PFSK-1 (cell line): Measurements from ENCODE around the gene SHISAL1.

ENCODE experiments used
- FOXP2 ChIP-seq: optimal IDR thresholded peaks from 2 replicates; pipeline ENCODE3; 2011; ENCODE audit warnings: borderline replicate concordance, control low read depth, inconsistent platforms; ENCODE audit not compliant: insufficient read depth; ENCODE audit errors: extremely low read length, extremely low read depth
- POLR2AphosphoS5 ChIP-seq: IDR thresholded peaks from 2 replicates; pipeline ENCODE4 v1.6.1; 2012; ENCODE audit warnings: low read depth, mild to moderate bottlenecking, control low read depth, low read length, moderate library complexity
- REST ChIP-seq, 2 experiments: IDR thresholded peaks; 2 replicates each; pipeline versions ENCODE4 v1.6.1 to v1.8.0; 2011 to 2012; ENCODE audit warnings: low read depth in 2 of 2, low read length in 2 of 2, control low read depth in 1 of 2, inconsistent platforms in 1 of 2, mild to moderate bottlenecking in 1 of 2, moderate library complexity in 1 of 2; ENCODE audit not compliant: insufficient read depth in 1 of 2
- SIN3A ChIP-seq: IDR thresholded peaks from 2 replicates; pipeline ENCODE4 v1.6.1; 2012; ENCODE audit warnings: mild to moderate bottlenecking, low read length, moderate library complexity, borderline replicate concordance; ENCODE audit not compliant: insufficient read depth
- TAF1 ChIP-seq: IDR thresholded peaks from 2 replicates; pipeline ENCODE4 v1.6.1; 2012; ENCODE audit warnings: low read length, control low read depth, borderline replicate concordance; ENCODE audit not compliant: insufficient read depth

Gene SHISAL1

GRCh38 chr22:44211256-44211945 is 101.3 kb downstream of the SHISAL1 start:
- TF ChIP-seq SIN3A: no peak
- no peak for TF ChIP-seq FOXP2
- TF ChIP-seq TAF1: no peak
- no peak for TF ChIP-seq POLR2AphosphoS5
- TF ChIP-seq REST (IDR thresholded peaks at IDR 0.05; ENCODE audit: insufficient read depth in 1 of 2, low read depth in 2 of 2, low read length in 2 of 2): no peak

GRCh38 chr22:44210722-44211121 is 102.0 kb downstream of the SHISAL1 start:
- TF ChIP-seq FOXP2 (no peak), TAF1 (no peak), REST (IDR thresholded peaks at IDR 0.05; ENCODE audit: insufficient read depth in 1 of 2, low read depth in 2 of 2, low read length in 2 of 2) (no peak), SIN3A (no peak), POLR2AphosphoS5 (no peak)

GRCh38 chr22:44209343-44209742 is 103.4 kb downstream of the SHISAL1 start:
- TF ChIP-seq REST (IDR thresholded peaks at IDR 0.05; ENCODE audit: insufficient read depth in 1 of 2, low read depth in 2 of 2, low read length in 2 of 2) (no peak), FOXP2 (no peak), TAF1 (no peak), SIN3A (no peak), POLR2AphosphoS5 (no peak)

- TF ChIP-seq REST (IDR thresholded peaks at IDR 0.05; ENCODE audit: insufficient read depth in 1 of 2, low read depth in 2 of 2, low read length in 2 of 2) (no peak), SIN3A (no peak), TAF1 (no peak), FOXP2 (no peak), POLR2AphosphoS5 (no peak)
Observed at GRCh38 chr22:44207981-44208317, 104.8 kb downstream of the SHISAL1 start.
